HL-60/S4 treated with retinoic acid at 250 ng/mL for 4 days and 3 days (cell line): ENCODE results near the gene THADA.

Source experiments
- in situ Hi-C: fragments of 300-500 bp; cut with MboI; formaldehyde crosslinking; loops from 2 replicates; pipeline ENCODE4 v1.7.0; 2022; ENCODE audit warnings: low sequenced_read_pairs

THADA gene

GRCh38 chr2:43228756-43229659 is 366.8 kb downstream of the THADA start:
- in situ Hi-C loops = loop anchor here (10.0 kb wide), 1 partner anchor 254 kb away; no protein-coding TSS in a partner anchor

GRCh38 chr2:43228321-43228751 is 367.5 kb downstream of the THADA start:
- in situ Hi-C loops = loop anchor here (10.0 kb wide), 1 partner anchor 254 kb away; no protein-coding TSS in a partner anchor

GRCh38 chr2:43227830-43228281 is 368.0 kb downstream of the THADA start:
- in situ Hi-C loops = loop anchor here (10.0 kb wide), 1 partner anchor 253 kb away; no protein-coding TSS in a partner anchor

GRCh38 chr2:43226955-43227829 is 368.6 kb downstream of the THADA start:
- in situ Hi-C loops = loop anchor here (10.0 kb wide), 1 partner anchor 252 kb away; no protein-coding TSS in a partner anchor

GRCh38 chr2:43226558-43226954 is 369.3 kb downstream of the THADA start, which contains the start of gene ZFP36L2:
Gene ZFP36L2 (minus strand): TSS chr2:43226606. CDS start chr2:43226315, 291 bp downstream.
- in situ Hi-C loops = loop anchor here (10.0 kb wide), 1 partner anchor 252 kb away; no protein-coding TSS in a partner anchor

- in situ Hi-C loops = loop anchor here (10.0 kb wide), 1 partner anchor 251 kb away; no protein-coding TSS in a partner anchor
Measured at GRCh38 chr2:43225788-43226557, 369.9 kb downstream of the THADA start.

- in situ Hi-C loops = loop anchor here (10.0 kb wide), 1 partner anchor 250 kb away; no protein-coding TSS in a partner anchor
Measured at GRCh38 chr2:43225093-43225787, 370.6 kb downstream of the THADA start.

GRCh38 chr2:43224571-43225092 is 371.2 kb downstream of the THADA start:
- in situ Hi-C loops = loop anchor here (10.0 kb wide), 1 partner anchor 250 kb away; no protein-coding TSS in a partner anchor

GRCh38 chr2:43224131-43224570 is 371.7 kb downstream of the THADA start:
- in situ Hi-C loops = loop anchor here (10.0 kb wide), 1 partner anchor 249 kb away; no protein-coding TSS in a partner anchor

- in situ Hi-C loops = loop anchor here (10.0 kb wide), 1 partner anchor 249 kb away; no protein-coding TSS in a partner anchor
Measured at GRCh38 chr2:43223521-43224001, 372.3 kb downstream of the THADA start.

GRCh38 chr2:43222475-43223309 is 373.1 kb downstream of the THADA start:
- in situ Hi-C loops = loop anchor here (10.0 kb wide), 1 partner anchor 248 kb away; no protein-coding TSS in a partner anchor

GRCh38 chr2:43221763-43222474 is 373.9 kb downstream of the THADA start:
- in situ Hi-C loops = loop anchor here (10.0 kb wide), 1 partner anchor 247 kb away; no protein-coding TSS in a partner anchor

- in situ Hi-C loops = loop anchor here (10.0 kb wide), 1 partner anchor 246 kb away; no protein-coding TSS in a partner anchor
Measured at GRCh38 chr2:43221124-43221762, 374.6 kb downstream of the THADA start.

- in situ Hi-C loops = loop anchor here (10.0 kb wide), 1 partner anchor 246 kb away; no protein-coding TSS in a partner anchor
Measured at GRCh38 chr2:43220760-43221123, 375.1 kb downstream of the THADA start.

GRCh38 chr2:43220229-43220751 is 375.5 kb downstream of the THADA start:
- in situ Hi-C loops = loop anchor here (10.0 kb wide), 1 partner anchor 245 kb away; no protein-coding TSS in a partner anchor
